HepG2 (cell line): Measurements from ENCODE around the gene SDR39U1. TPM values are rescaled to one million over a fixed set of nuclear protein-coding genes. Genes with fewer than 3 reads are reported as not detected.

Experiments used
- GATAD2A ChIP-seq: IDR thresholded peaks from 2 replicates; pipeline ENCODE4 v1.6.1; 2016
- HMGA1 ChIP-seq: sonication (generic); formaldehyde crosslinking; conservative IDR thresholded peaks from 2 replicates; pipeline ENCODE4 v1.4.0; 2020; ENCODE audit warnings: missing genetic modification reagents
- HNF4G ChIP-seq, 2 experiments: sonication (generic) in 1 of 2; formaldehyde crosslinking in 1 of 2; IDR thresholded peaks; 2 replicates each; pipeline versions ENCODE4 v1.4.0 to v1.6.1; 2011 to 2020; ENCODE audit warnings: borderline replicate concordance in 2 of 2, low read depth in 2 of 2, mild to moderate bottlenecking in 2 of 2, low read length in 1 of 2, missing genetic modification reagents in 1 of 2, moderate library complexity in 1 of 2
- PRPF4 ChIP-seq: fragments of 200-400 bp; formaldehyde crosslinking; IDR thresholded peaks from 2 replicates; pipeline ENCODE4 v1.6.1; 2016; ENCODE audit warnings: low read length, low read depth; ENCODE audit not compliant: poor library complexity, severe bottlenecking
- SETDB1 ChIP-seq: sonication (generic); formaldehyde crosslinking; IDR thresholded peaks from 2 replicates; pipeline ENCODE4 v1.5.1; 2020; ENCODE audit warnings: missing genetic modification reagents, mild to moderate bottlenecking, borderline replicate concordance
- SPEN ChIP-seq: sonication (generic); formaldehyde crosslinking; IDR thresholded peaks from 2 replicates; pipeline ENCODE4 v1.5.1; 2020; ENCODE audit warnings: low read depth, mild to moderate bottlenecking, missing genetic modification reagents
- ZNF10 ChIP-seq: sonication (generic); formaldehyde crosslinking; IDR thresholded peaks from 2 replicates; pipeline ENCODE4 v1.4.0; 2020; ENCODE audit warnings: mild to moderate bottlenecking, low read depth, missing genetic modification reagents, borderline replicate concordance
- ZNF367 ChIP-seq: sonication (generic); formaldehyde crosslinking; IDR thresholded peaks from 2 replicates; pipeline ENCODE4 v1.4.0; 2020; ENCODE audit warnings: missing genetic modification reagents, borderline replicate concordance
- ZSCAN20 ChIP-seq: sonication (generic); formaldehyde crosslinking; IDR thresholded peaks from 2 replicates; pipeline ENCODE4 v1.4.0; 2020; ENCODE audit warnings: missing genetic modification reagents, mild to moderate bottlenecking, borderline replicate concordance
- polyA plus RNA-seq, 8 experiments: library from polyadenylated mRNA; depleted of rRNA in 3 of 8; stranded (reverse) in 7 of 8; unstranded in 1 of 8; fragments of >200 nt; fragmentation: Illumina TruSeq in 4 of 8; extraction: Trizol in 4 of 8; gene quantifications; 2 replicates each; pipeline versions ENCODE4 v1.2.1 to v1.2.3, GENCODE V29; 2011 to 2016; ENCODE audit warnings: low read depth in 4 of 8, missing spikeins in 1 of 8, mixed read lengths in 1 of 8; ENCODE audit not compliant: insufficient read depth in 1 of 8
- total RNA-seq, 5 experiments: library from RNA; depleted of rRNA; stranded (reverse); fragments of >200 nt; fragmentation: Illumina TruSeq; extraction: Trizol; gene quantifications; 2 replicates each; pipeline ENCODE4 v1.2.3, GENCODE V29; 2016; ENCODE audit warnings: low read depth in 1 of 5
- TF ChIP-seq, protein P1 (sequence below): IDR thresholded peaks from 2 replicates; pipeline ENCODE4 v1.6.1; 2016; ENCODE audit warnings: mild to moderate bottlenecking
- TF ChIP-seq, protein P2 (sequence below): sonication (generic); formaldehyde crosslinking; IDR thresholded peaks from 2 replicates; pipeline ENCODE4 v1.5.1; 2020; ENCODE audit warnings: mild to moderate bottlenecking, missing genetic modification reagents, moderate library complexity
- TF ChIP-seq, protein P3 (sequence below): sonication (generic); formaldehyde crosslinking; conservative IDR thresholded peaks from 2 replicates; pipeline ENCODE4 v1.4.0; 2020; ENCODE audit warnings: mild to moderate bottlenecking, missing genetic modification reagents, moderate library complexity
- TF ChIP-seq, protein P4 (sequence below), 2 experiments: sonication (generic) in 1 of 2; formaldehyde crosslinking in 1 of 2; IDR thresholded peaks; 2 replicates each; pipeline versions ENCODE4 v1.4.0 to v1.6.1; 2016 to 2020; ENCODE audit warnings: borderline replicate concordance in 1 of 2, low read depth in 1 of 2, mild to moderate bottlenecking in 1 of 2, missing genetic modification reagents in 1 of 2

The SDR39U1 gene
- total and polyA plus RNA-seq, 2 of the 13 experiments (the other 11 are each of a cell fraction or from before 2014, with no cell fraction given), result 34.4 to 129 TPM

DNA sequence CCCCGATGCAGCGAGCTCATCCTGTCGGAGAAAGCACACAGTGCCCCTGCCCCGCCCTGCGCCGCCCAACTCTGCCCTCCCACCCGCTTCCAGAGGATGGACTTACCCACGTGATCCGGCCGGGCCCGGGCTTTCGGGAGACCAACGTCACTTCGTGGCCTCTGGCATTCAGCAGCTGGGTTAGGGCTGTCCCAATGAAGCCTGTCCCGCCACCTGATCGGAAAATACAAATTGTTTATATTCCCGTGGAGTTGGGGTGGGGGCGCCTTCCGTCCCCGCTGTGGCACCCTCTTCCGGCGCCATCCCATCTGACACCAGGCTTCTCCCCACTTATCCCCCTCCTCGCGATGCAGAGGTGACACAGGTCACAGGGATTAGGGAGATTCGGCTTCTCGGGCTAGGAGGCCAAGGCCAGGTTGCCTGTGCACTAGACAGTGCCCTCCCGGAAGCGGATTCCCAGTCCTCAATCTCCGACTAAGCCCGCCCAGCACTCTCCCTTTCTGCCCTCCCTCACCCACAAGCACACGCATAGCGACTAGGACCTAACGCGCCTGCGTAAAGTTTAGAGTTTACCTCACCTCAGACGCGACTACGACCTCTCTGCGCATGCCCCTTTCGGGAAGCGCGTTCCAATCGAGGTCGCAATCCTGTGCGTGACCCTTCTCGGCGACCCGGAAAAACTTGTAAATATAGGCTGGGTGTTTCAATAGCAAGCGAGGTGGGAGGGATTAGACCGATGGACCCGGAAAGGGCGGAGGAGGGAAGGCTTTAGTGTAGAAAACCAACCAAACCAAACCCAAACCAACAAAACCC, at the start of gene SDR39U1 (continued):
- TF ChIP-seq, protein P1, sequence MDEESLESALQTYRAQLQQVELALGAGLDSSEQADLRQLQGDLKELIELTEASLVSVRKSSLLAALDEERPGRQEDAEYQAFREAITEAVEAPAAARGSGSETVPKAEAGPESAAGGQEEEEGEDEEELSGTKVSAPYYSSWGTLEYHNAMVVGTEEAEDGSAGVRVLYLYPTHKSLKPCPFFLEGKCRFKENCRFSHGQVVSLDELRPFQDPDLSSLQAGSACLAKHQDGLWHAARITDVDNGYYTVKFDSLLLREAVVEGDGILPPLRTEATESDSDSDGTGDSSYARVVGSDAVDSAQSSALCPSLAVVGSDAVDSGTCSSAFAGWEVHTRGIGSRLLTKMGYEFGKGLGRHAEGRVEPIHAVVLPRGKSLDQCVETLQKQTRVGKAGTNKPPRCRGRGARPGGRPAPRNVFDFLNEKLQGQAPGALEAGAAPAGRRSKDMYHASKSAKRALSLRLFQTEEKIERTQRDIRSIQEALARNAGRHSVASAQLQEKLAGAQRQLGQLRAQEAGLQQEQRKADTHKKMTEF (CRISPR knock-in tag), result peak; percentile 99
- TF ChIP-seq, protein P2, sequence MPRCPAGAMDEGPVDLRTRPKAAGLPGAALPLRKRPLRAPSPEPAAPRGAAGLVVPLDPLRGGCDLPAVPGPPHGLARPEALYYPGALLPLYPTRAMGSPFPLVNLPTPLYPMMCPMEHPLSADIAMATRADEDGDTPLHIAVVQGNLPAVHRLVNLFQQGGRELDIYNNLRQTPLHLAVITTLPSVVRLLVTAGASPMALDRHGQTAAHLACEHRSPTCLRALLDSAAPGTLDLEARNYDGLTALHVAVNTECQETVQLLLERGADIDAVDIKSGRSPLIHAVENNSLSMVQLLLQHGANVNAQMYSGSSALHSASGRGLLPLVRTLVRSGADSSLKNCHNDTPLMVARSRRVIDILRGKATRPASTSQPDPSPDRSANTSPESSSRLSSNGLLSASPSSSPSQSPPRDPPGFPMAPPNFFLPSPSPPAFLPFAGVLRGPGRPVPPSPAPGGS (CRISPR knock-in tag), result peak; percentile 93
- no peak for TF ChIP-seq PRPF4
- peak; percentile 88 for TF ChIP-seq GATAD2A (CRISPR knock-in tag)
- TF ChIP-seq HMGA1 (CRISPR knock-in tag), result 0 out of 2 replicates have a peak, but pooled peaks have one; percentile 31
- TF ChIP-seq SPEN (CRISPR knock-in tag), result peak; percentile 90
- TF ChIP-seq SETDB1 (CRISPR knock-in tag), result no peak
- peak; percentile 90; the same call in 1 of the 2 replicates for TF ChIP-seq ZNF367 (CRISPR knock-in tag)
- peak; percentile 98; the same call in 1 of the 2 replicates for TF ChIP-seq ZSCAN20
- TF ChIP-seq, protein P3, sequence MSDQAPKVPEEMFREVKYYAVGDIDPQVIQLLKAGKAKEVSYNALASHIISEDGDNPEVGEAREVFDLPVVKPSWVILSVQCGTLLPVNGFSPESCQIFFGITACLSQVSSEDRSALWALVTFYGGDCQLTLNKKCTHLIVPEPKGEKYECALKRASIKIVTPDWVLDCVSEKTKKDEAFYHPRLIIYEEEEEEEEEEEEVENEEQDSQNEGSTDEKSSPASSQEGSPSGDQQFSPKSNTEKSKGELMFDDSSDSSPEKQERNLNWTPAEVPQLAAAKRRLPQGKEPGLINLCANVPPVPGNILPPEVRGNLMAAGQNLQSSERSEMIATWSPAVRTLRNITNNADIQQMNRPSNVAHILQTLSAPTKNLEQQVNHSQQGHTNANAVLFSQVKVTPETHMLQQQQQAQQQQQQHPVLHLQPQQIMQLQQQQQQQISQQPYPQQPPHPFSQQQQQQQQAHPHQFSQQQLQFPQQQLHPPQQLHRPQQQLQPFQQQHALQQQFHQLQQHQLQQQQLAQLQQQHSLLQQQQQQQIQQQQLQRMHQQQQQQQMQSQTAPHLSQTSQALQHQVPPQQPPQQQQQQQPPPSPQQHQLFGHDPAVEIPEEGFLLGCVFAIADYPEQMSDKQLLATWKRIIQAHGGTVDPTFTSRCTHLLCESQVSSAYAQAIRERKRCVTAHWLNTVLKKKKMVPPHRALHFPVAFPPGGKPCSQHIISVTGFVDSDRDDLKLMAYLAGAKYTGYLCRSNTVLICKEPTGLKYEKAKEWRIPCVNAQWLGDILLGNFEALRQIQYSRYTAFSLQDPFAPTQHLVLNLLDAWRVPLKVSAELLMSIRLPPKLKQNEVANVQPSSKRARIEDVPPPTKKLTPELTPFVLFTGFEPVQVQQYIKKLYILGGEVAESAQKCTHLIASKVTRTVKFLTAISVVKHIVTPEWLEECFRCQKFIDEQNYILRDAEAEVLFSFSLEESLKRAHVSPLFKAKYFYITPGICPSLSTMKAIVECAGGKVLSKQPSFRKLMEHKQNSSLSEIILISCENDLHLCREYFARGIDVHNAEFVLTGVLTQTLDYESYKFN (CRISPR knock-in tag), result peak; percentile 84
- TF ChIP-seq HNF4G (IDR thresholded peaks at IDR 0.05; ENCODE audit: borderline replicate concordance, low read depth, low read length), result peak; percentile 65
- peak; percentile 72; the same call in 1 of the 2 replicates for TF ChIP-seq HNF4G (CRISPR knock-in tag; IDR thresholded peaks at IDR 0.05; ENCODE audit: borderline replicate concordance, low read depth)
- TF ChIP-seq ZNF10 (CRISPR knock-in tag), result peak; percentile 94
- TF ChIP-seq, protein P4, sequence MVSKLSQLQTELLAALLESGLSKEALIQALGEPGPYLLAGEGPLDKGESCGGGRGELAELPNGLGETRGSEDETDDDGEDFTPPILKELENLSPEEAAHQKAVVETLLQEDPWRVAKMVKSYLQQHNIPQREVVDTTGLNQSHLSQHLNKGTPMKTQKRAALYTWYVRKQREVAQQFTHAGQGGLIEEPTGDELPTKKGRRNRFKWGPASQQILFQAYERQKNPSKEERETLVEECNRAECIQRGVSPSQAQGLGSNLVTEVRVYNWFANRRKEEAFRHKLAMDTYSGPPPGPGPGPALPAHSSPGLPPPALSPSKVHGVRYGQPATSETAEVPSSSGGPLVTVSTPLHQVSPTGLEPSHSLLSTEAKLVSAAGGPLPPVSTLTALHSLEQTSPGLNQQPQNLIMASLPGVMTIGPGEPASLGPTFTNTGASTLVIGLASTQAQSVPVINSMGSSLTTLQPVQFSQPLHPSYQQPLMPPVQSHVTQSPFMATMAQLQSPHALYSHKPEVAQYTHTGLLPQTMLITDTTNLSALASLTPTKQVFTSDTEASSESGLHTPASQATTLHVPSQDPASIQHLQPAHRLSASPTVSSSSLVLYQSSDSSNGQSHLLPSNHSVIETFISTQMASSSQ (IDR thresholded peaks at IDR 0.05; ENCODE audit: low read depth), result 0 out of 2 replicates have a peak, but pooled peaks have one; percentile 56
- TF ChIP-seq, protein P4 (CRISPR knock-in tag; IDR thresholded peaks at IDR 0.05; ENCODE audit: borderline replicate concordance), result no peak; the same call in 1 of the 2 replicates
